CD14-positive monocyte (primary cell): Measurements from ENCODE around the gene RUVBL1. TPM values are rescaled to one million over a fixed set of nuclear protein-coding genes. Genes with fewer than 3 reads are reported as not detected.
A peak's percentile ranks its signal among the peaks of the same experiment; 100 is the strongest.

Experiments
- DNase-seq, 3 donors: peaks; one replicate each; pipeline ENCODE4 v3.0.0-alpha.2; 2011 to 2022
- H2AFZ ChIP-seq: 2 replicates; pipeline ENCODE4 v1.6.0; 2012; ENCODE audit warnings: mild to moderate bottlenecking, low read depth, low read length, inconsistent platforms; ENCODE audit not compliant: insufficient read depth, poor library complexity, severe bottlenecking
- H3K27ac ChIP-seq, 2 donors: 1 replicate in 1 of 2; 2 replicates in 1 of 2; pipeline ENCODE4 v1.5.1; 2012 to 2013; ENCODE audit warnings: low read length in 2 of 2, control low read depth in 1 of 2, inconsistent platforms in 1 of 2, low read depth in 1 of 2, mild to moderate bottlenecking in 1 of 2
- H3K27me3 ChIP-seq, 2 donors: one replicate each; pipeline versions ENCODE4 v1.6.0 to v1.6.1; 2011 to 2013; ENCODE audit warnings: low read length in 2 of 2; ENCODE audit not compliant: control insufficient read depth in 2 of 2, insufficient read depth in 2 of 2
- H3K36me3 ChIP-seq, 2 donors: replicated peaks in 1 of 2; 1 replicate in 1 of 2; 2 replicates in 1 of 2; pipeline versions ENCODE4 v1.5.1 to v1.6.1; 2012 to 2013; ENCODE audit warnings: low read length in 2 of 2, control low read depth in 1 of 2, inconsistent platforms in 1 of 2, mild to moderate bottlenecking in 1 of 2; ENCODE audit not compliant: insufficient read depth in 2 of 2, control insufficient read depth in 1 of 2
- H3K4me1 ChIP-seq, 2 donors: 1 replicate in 1 of 2; 2 replicates in 1 of 2; pipeline versions ENCODE4 v1.5.1 to v1.6.1; 2012 to 2013; ENCODE audit warnings: low read length in 2 of 2, control low read depth in 1 of 2, inconsistent platforms in 1 of 2, mild to moderate bottlenecking in 1 of 2, moderate library complexity in 1 of 2; ENCODE audit not compliant: insufficient read depth in 2 of 2, control insufficient read depth in 1 of 2
- H3K4me2 ChIP-seq: replicated peaks from 2 replicates; pipeline ENCODE3; 2012; ENCODE audit warnings: low read length, moderate library complexity, mild to moderate bottlenecking; ENCODE audit not compliant: poor library complexity, severe bottlenecking; ENCODE audit errors: extremely low read depth
- H3K4me3 ChIP-seq, 3 experiments: fragments of 200-600 bp in 1 of 3; sonication (generic) in 1 of 3; replicated peaks in 1 of 3; 1 replicate in 2 of 3; 2 replicates in 1 of 3; pipeline ENCODE4 v1.5.1; 2011 to 2013; ENCODE audit warnings: low read length in 3 of 3, mild to moderate bottlenecking in 3 of 3, control low read depth in 2 of 3, low read depth in 2 of 3, inconsistent platforms in 1 of 3, moderate library complexity in 1 of 3
- H3K79me2 ChIP-seq: 2 replicates; pipeline ENCODE4 v1.6.0; 2012; ENCODE audit warnings: mild to moderate bottlenecking, control low read depth, inconsistent platforms, low read length, moderate library complexity; ENCODE audit not compliant: insufficient read depth
- H3K9ac ChIP-seq: 2 replicates; pipeline ENCODE4 v1.6.0; 2017; ENCODE audit warnings: low read length, mild to moderate bottlenecking; ENCODE audit not compliant: insufficient read depth, poor library complexity, severe bottlenecking
- H3K9me3 ChIP-seq, 2 donors: replicated peaks in 1 of 2; 1 replicate in 1 of 2; 2 replicates in 1 of 2; pipeline versions ENCODE4 v1.5.1 to v1.6.1; 2012 to 2013; ENCODE audit warnings: low read length in 2 of 2, control low read depth in 1 of 2; ENCODE audit not compliant: control insufficient read depth in 1 of 2, insufficient read depth in 1 of 2
- H4K20me1 ChIP-seq: 2 replicates; pipeline ENCODE4 v1.6.0; 2012; ENCODE audit warnings: mild to moderate bottlenecking, low read length, control low read depth, moderate library complexity; ENCODE audit not compliant: insufficient read depth
- H3K27ac Mint-ChIP-seq, 7 donors: one replicate each; pipeline ENCODE4 v1.8.0; 2020; ENCODE audit warnings: mild to moderate bottlenecking in 7 of 7, mixed read lengths in 7 of 7, moderate library complexity in 6 of 7, inconsistent platforms in 2 of 7
- H3K27me3 Mint-ChIP-seq, 3 donors: one replicate each; pipeline ENCODE4 v1.8.0; 2021 to 2022; ENCODE audit warnings: low read depth in 3 of 3, mild to moderate bottlenecking in 3 of 3, mixed read lengths in 3 of 3, moderate library complexity in 3 of 3, inconsistent platforms in 1 of 3
- H3K36me3 Mint-ChIP-seq, 2 donors: one replicate each; pipeline ENCODE4 v1.8.0; 2020; ENCODE audit warnings: mixed read lengths in 2 of 2, inconsistent platforms in 1 of 2, mild to moderate bottlenecking in 1 of 2
- H3K4me1 Mint-ChIP-seq: one replicate; pipeline ENCODE4 v1.8.0; 2020; ENCODE audit warnings: mild to moderate bottlenecking, mixed read lengths
- H3K4me3 Mint-ChIP-seq, 2 donors: one replicate each; pipeline ENCODE4 v1.8.0; 2020; ENCODE audit warnings: mild to moderate bottlenecking in 2 of 2, mixed read lengths in 2 of 2, moderate library complexity in 1 of 2
- H3K9me3 Mint-ChIP-seq, 7 donors: one replicate each; pipeline ENCODE4 v1.8.0; 2020 to 2022; ENCODE audit warnings: mixed read lengths in 7 of 7, mild to moderate bottlenecking in 6 of 7, moderate library complexity in 6 of 7, inconsistent platforms in 2 of 7
- WGBS: methylation state at CpG from one replicate; pipeline ENCODE4 v1.1.5; 2013; ENCODE audit warnings: missing lambda C conversion rate; ENCODE audit not compliant: insufficient coverage; 5-methylcytosine and 5-hydroxymethylcytosine counted together
- intact Hi-C, 2 donors: fragments of 100-400 bp; cut with micrococcal nuclease; formaldehyde crosslinking; loops; one replicate each; pipeline versions ENCODE4 v1.15.0 to v1.15.1; 2023
- polyA plus RNA-seq, 3 donors: library from polyadenylated mRNA; depleted of rRNA in 1 of 3; unstranded in 2 of 3; stranded (reverse) in 1 of 3; fragments of 300-500 nt in 2 of 3; fragments of >200 nt in 1 of 3; fragmentation: Illumina TruSeq in 2 of 3; gene quantifications; 1 replicate in 2 of 3; 2 replicates in 1 of 3; pipeline ENCODE4 v1.2.3, GENCODE V29; 2012 to 2021
- TF ChIP-seq, protein P1 (sequence below): fragments of 200-600 bp; IDR thresholded peaks from one replicate; pipeline ENCODE4 v1.8.0; 2022; ENCODE audit warnings: antibody characterized with exemption, mild to moderate bottlenecking

Gene RUVBL1
- polyA plus RNA-seq, 3 donors, result 11.0 to 16.2 (median 14.4) TPM

- Mint-ChIP-seq H3K4me3 (no peak overlapping the region), H3K27ac (peak overlapping the region in 3 of 7 donors; percentile 9 to 36 (median 26)), H3K27me3 (no peaks in the 10 kb centered on the region), H3K36me3 (peaks cover 71 to 73% of the 10 kb centered on the region in 2 donors), H3K4me1 (peaks cover 11% of the 10 kb centered on the region), H3K9me3 (no peaks in the 10 kb centered on the region)
- TF ChIP-seq, protein P1, sequence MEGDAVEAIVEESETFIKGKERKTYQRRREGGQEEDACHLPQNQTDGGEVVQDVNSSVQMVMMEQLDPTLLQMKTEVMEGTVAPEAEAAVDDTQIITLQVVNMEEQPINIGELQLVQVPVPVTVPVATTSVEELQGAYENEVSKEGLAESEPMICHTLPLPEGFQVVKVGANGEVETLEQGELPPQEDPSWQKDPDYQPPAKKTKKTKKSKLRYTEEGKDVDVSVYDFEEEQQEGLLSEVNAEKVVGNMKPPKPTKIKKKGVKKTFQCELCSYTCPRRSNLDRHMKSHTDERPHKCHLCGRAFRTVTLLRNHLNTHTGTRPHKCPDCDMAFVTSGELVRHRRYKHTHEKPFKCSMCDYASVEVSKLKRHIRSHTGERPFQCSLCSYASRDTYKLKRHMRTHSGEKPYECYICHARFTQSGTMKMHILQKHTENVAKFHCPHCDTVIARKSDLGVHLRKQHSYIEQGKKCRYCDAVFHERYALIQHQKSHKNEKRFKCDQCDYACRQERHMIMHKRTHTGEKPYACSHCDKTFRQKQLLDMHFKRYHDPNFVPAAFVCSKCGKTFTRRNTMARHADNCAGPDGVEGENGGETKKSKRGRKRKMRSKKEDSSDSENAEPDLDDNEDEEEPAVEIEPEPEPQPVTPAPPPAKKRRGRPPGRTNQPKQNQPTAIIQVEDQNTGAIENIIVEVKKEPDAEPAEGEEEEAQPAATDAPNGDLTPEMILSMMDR, result no peak
- Histone ChIP-seq H3K9me3 (no peaks in the 10 kb centered on the region), H3K4me1 (peaks cover 8 to 12% of the 10 kb centered on the region in 2 donors), H3K27ac (no peak overlapping the region), H3K9ac (no peak overlapping the region), H4K20me1 (no peaks in the 10 kb centered on the region), H3K4me3 (no peak overlapping the region), H2AFZ (no peak overlapping the region), H3K4me2 (no peak overlapping the region), H3K27me3 (no peaks in the 10 kb centered on the region), H3K79me2 (no peaks in the 10 kb centered on the region), H3K36me3 (peaks cover 26 to 80% of the 10 kb centered on the region in 2 donors)
- intact Hi-C loops, result no loop called here
- no CpG with 5 or more reads among the region's 4 CpGs for WGBS
- DNase-seq, result no peak
Observed at GRCh38 chr3:128081846-128082245, 41.8 kb downstream of the RUVBL1 start.

- H3K4me1 ChIP-seq, result peaks cover 13 to 18% of the 10 kb centered on the region in 2 donors
- Mint-ChIP-seq H3K27ac (no peak overlapping the region), H3K4me3 (no peak overlapping the region), H3K4me1 (peaks cover 14% of the 10 kb centered on the region), H3K9me3 (no peaks in the 10 kb centered on the region), H3K36me3 (peaks cover 65 to 67% of the 10 kb centered on the region in 2 donors), H3K27me3 (no peaks in the 10 kb centered on the region)
- H3K9me3 ChIP-seq, result no peaks in the 10 kb centered on the region
- no peaks in the 10 kb centered on the region for H3K27me3 ChIP-seq
- no peak overlapping the region for H2AFZ ChIP-seq
- no peak overlapping the region for H3K4me3 ChIP-seq
- H3K9ac ChIP-seq, result no peak overlapping the region
- intact Hi-C loops, result no loop called here
- H3K79me2 ChIP-seq, result no peaks in the 10 kb centered on the region
- H3K4me2 ChIP-seq, result no peak overlapping the region
- H3K36me3 ChIP-seq, result peaks cover 26 to 73% of the 10 kb centered on the region in 2 donors
- DNase-seq, result no peak
- 97% methylated on average over 6 of the region's 6 CpGs for whole genome bisulfite sequencing
- no peaks in the 10 kb centered on the region for H4K20me1 ChIP-seq
- no peak overlapping the region for H3K27ac ChIP-seq
- TF ChIP-seq, protein P1, result no peak
Observed at GRCh38 chr3:128081226-128081625, 42.4 kb downstream of the RUVBL1 start.
